Measurements from ENCODE around the gene MISP.

Gene MISP

GRCh38 chr19:795691-796581 lies 45.0 kb downstream of the MISP start:
- DNase-seq = no peak

GRCh38 chr19:796692-797527 lies 46.0 kb downstream of the MISP start, which contains the start of gene PTBP1:
TSS of gene PTBP1 (plus strand) at chr19:797452. CDS start at chr19:797498, 46 bp downstream.
- DNase-seq = peak; percentile 79 to 100 (median 100)

- peak in 47 of 56 donors; percentile 6 to 83 (median 57) for DNase-seq
Observed at GRCh38 chr19:797528-798414, 46.9 kb downstream of the MISP start.

- no peak for DNase-seq
Observed at GRCh38 chr19:798415-799075, 47.6 kb downstream of the MISP start.

GRCh38 chr19:799076-799881 lies 48.4 kb downstream of the MISP start:
- DNase-seq = no peak

GRCh38 chr19:800360-801029 lies 49.6 kb downstream of the MISP start:
- no peak for DNase-seq

GRCh38 chr19:801030-801860 lies 50.3 kb downstream of the MISP start:
- DNase-seq = peak in 8 of 56 donors; percentile 9 to 42 (median 17)

- DNase-seq = no peak
Observed at GRCh38 chr19:801861-802497, 51.1 kb downstream of the MISP start.

GRCh38 chr19:802498-803098 lies 51.7 kb downstream of the MISP start:
- DNase-seq = no peak

GRCh38 chr19:803099-803561 lies 52.2 kb downstream of the MISP start:
- DNase-seq = no peak

- no peak for DNase-seq
Observed at GRCh38 chr19:803686-804418, 52.9 kb downstream of the MISP start.

GRCh38 chr19:804419-805165 lies 53.7 kb downstream of the MISP start:
- DNase-seq = no peak

GRCh38 chr19:805166-805551 lies 54.2 kb downstream of the MISP start:
- no peak for DNase-seq

GRCh38 chr19:805600-806550 lies 55.0 kb downstream of the MISP start:
- DNase-seq = no peak

Data from amygdala (tissue), 56 donors.